H1 (cell line): Measurements from ENCODE around the gene ZNF512. TPM values are rescaled to one million over a fixed set of nuclear protein-coding genes. Genes with fewer than 3 reads are reported as not detected.

ENCODE experiments used
- CTCF ChIA-PET: fragments of 300-600 bp; sonication (Branson Sonifier 250); formaldehyde crosslinking; loops from one replicate; lab custom pipeline; 2021; ENCODE audit not compliant: partially characterized antibody; lab: Charles Lee
- POLR2A ChIA-PET: fragments of 300-600 bp; sonication (Branson Sonifier 250); formaldehyde crosslinking; loops from one replicate; lab custom pipeline; 2021; ENCODE audit warnings: inconsistent platforms; ENCODE audit not compliant: partially characterized antibody; lab: Charles Lee
- DNase-seq, 2 experiments: peaks; one replicate each; pipeline versions ENCODE4 v3.0.0 to v3.0.0-alpha.2; 2010 to 2022; ENCODE audit warnings: low spot score in 2 of 2, low read depth in 1 of 2, mixed read lengths in 1 of 2
- FAIRE-seq: peaks from 2 replicates; lab custom pipeline; 2011; peaks lifted over from hg19 to GRCh38; lab: Jason Lieb, UNC
- H2AFZ ChIP-seq: 2 replicates; pipeline ENCODE4 v1.8.1; 2012; ENCODE audit warnings: low read length, inconsistent platforms
- H2AK5ac ChIP-seq: 2 replicates; pipeline ENCODE4 v1.6.1; 2013; ENCODE audit warnings: low read depth, low read length
- H2BK120ac ChIP-seq: replicated peaks from 2 replicates; pipeline ENCODE3; 2013; ENCODE audit warnings: low read depth, low read length, inconsistent platforms
- H2BK12ac ChIP-seq: 2 replicates; pipeline ENCODE4 v1.6.1; 2013; ENCODE audit warnings: low read depth, low read length
- H2BK15ac ChIP-seq: 2 replicates; pipeline ENCODE4 v1.6.1; 2013; ENCODE audit warnings: low read length
- H2BK20ac ChIP-seq: 2 replicates; pipeline ENCODE4 v1.6.1; 2013; ENCODE audit warnings: low read length
- H2BK5ac ChIP-seq: 2 replicates; pipeline ENCODE4 v1.6.1; 2013; ENCODE audit warnings: low read depth, low read length
- H3K14ac ChIP-seq: 2 replicates; pipeline ENCODE4 v1.6.1; 2013; ENCODE audit warnings: inconsistent platforms; ENCODE audit not compliant: insufficient read length
- H3K18ac ChIP-seq: 2 replicates; pipeline ENCODE4 v1.6.1; 2013; ENCODE audit warnings: low read length; ENCODE audit errors: extremely low read depth
- H3K23ac ChIP-seq: 2 replicates; pipeline ENCODE4 v1.6.1; 2013; ENCODE audit warnings: inconsistent platforms; ENCODE audit not compliant: insufficient read length
- H3K23me2 ChIP-seq: 2 replicates; pipeline ENCODE4 v1.6.1; 2013; ENCODE audit warnings: low read depth, low read length
- H3K27ac ChIP-seq: 2 replicates; pipeline ENCODE4 v1.6.1; 2011; ENCODE audit warnings: low read depth, low read length, inconsistent platforms
- H3K27me3 ChIP-seq, 4 experiments: replicated peaks in 1 of 4; 1 replicate in 1 of 4; 2 replicates in 3 of 4; pipeline versions ENCODE4 v1.6.1 to v1.8.1; 2011 to 2013; ENCODE audit warnings: low read length in 3 of 4, mild to moderate bottlenecking in 3 of 4, inconsistent platforms in 2 of 4, mixed read lengths in 2 of 4, moderate library complexity in 1 of 4; ENCODE audit not compliant: control insufficient read depth in 3 of 4, insufficient read depth in 3 of 4; ENCODE audit errors: extremely low read depth in 1 of 4
- H3K36me3 ChIP-seq, 4 experiments: 2 replicates each; pipeline versions ENCODE4 v1.6.1 to v1.8.1; 2011 to 2013; ENCODE audit warnings: mild to moderate bottlenecking in 4 of 4, low read length in 3 of 4, moderate library complexity in 2 of 4, control low read depth in 1 of 4, inconsistent platforms in 1 of 4; ENCODE audit not compliant: insufficient read depth in 4 of 4, control insufficient read depth in 2 of 4
- H3K4ac ChIP-seq: replicated peaks from 2 replicates; pipeline ENCODE3; 2013; ENCODE audit warnings: low read length, low read depth, mixed read lengths, inconsistent platforms; ENCODE audit not compliant: insufficient read length
- H3K4me1 ChIP-seq, 4 experiments: replicated peaks in 1 of 4; 1 replicate in 1 of 4; 2 replicates in 3 of 4; pipeline versions ENCODE4 v1.6.1 to v1.8.1; 2011 to 2013; ENCODE audit warnings: low read length in 3 of 4, inconsistent platforms in 2 of 4, mixed read lengths in 1 of 4; ENCODE audit not compliant: insufficient read depth in 4 of 4, control insufficient read depth in 3 of 4
- H3K4me2 ChIP-seq, 2 experiments: 2 replicates each; pipeline versions ENCODE4 v1.6.1 to v1.8.1; 2011 to 2013; ENCODE audit warnings: low read depth in 2 of 2, low read length in 2 of 2, control low read depth in 1 of 2, inconsistent platforms in 1 of 2, mild to moderate bottlenecking in 1 of 2; ENCODE audit not compliant: insufficient read depth in 1 of 2
- H3K4me3 ChIP-seq, 4 experiments: fragments of 200-600, 300-600 bp in 1 of 4; sonication (generic), shearing (Covaris generic), sonication (Bioruptor Twin) in 1 of 4; 2 replicates each; pipeline versions ENCODE4 v1.5.1 to v1.8.1; 2011 to 2016; ENCODE audit warnings: low read length in 4 of 4, low read depth in 3 of 4, control low read depth in 2 of 4, inconsistent platforms in 2 of 4, mild to moderate bottlenecking in 2 of 4, mixed read lengths in 1 of 4, moderate library complexity in 1 of 4; ENCODE audit not compliant: insufficient read depth in 2 of 4; ENCODE audit errors: extremely low read depth in 1 of 4
- H3K56ac ChIP-seq: replicated peaks from 2 replicates; pipeline ENCODE3; 2013; ENCODE audit warnings: low read depth, mild to moderate bottlenecking, mixed read lengths, low read length, inconsistent platforms; ENCODE audit not compliant: insufficient read length
- H3K79me1 ChIP-seq: 2 replicates; pipeline ENCODE4 v1.6.1; 2013; ENCODE audit warnings: low read depth, low read length, control low read depth
- H3K79me2 ChIP-seq, 2 experiments: 2 replicates each; pipeline versions ENCODE4 v1.6.1 to v1.8.1; 2012 to 2013; ENCODE audit warnings: low read length in 2 of 2, mild to moderate bottlenecking in 2 of 2, inconsistent platforms in 1 of 2; ENCODE audit not compliant: insufficient read depth in 2 of 2, control insufficient read depth in 1 of 2
- H3K9ac ChIP-seq, 4 experiments: replicated peaks in 1 of 4; 1 replicate in 1 of 4; 2 replicates in 3 of 4; pipeline versions ENCODE4 v1.6.1 to v1.8.1; 2011 to 2013; ENCODE audit warnings: low read depth in 3 of 4, low read length in 3 of 4, control low read depth in 2 of 4, mild to moderate bottlenecking in 2 of 4, moderate library complexity in 2 of 4, inconsistent platforms in 1 of 4; ENCODE audit errors: extremely low read depth in 1 of 4
- H3K9me3 ChIP-seq, 2 experiments: 2 replicates each; pipeline versions ENCODE4 v1.6.1 to v1.8.1; 2012 to 2013; ENCODE audit warnings: mild to moderate bottlenecking in 2 of 2, moderate library complexity in 2 of 2, control low read depth in 1 of 2, inconsistent platforms in 1 of 2, low read depth in 1 of 2, low read length in 1 of 2, mixed read lengths in 1 of 2; ENCODE audit not compliant: insufficient read depth in 2 of 2
- H4K20me1 ChIP-seq, 2 experiments: replicated peaks in 1 of 2; 2 replicates each; pipeline versions ENCODE3 to v1.8.1; 2011 to 2013; ENCODE audit warnings: inconsistent platforms in 2 of 2, low read length in 2 of 2, mild to moderate bottlenecking in 1 of 2; ENCODE audit not compliant: insufficient read depth in 2 of 2, control insufficient read depth in 1 of 2
- H4K5ac ChIP-seq: 2 replicates; pipeline ENCODE4 v1.6.1; 2013; ENCODE audit warnings: low read length, low read depth, mixed read lengths, inconsistent platforms; ENCODE audit not compliant: insufficient read length
- H4K8ac ChIP-seq: 2 replicates; pipeline ENCODE4 v1.8.0; 2013; ENCODE audit warnings: mild to moderate bottlenecking, moderate library complexity, low read length, inconsistent platforms; ENCODE audit not compliant: insufficient read depth; ENCODE audit errors: extremely low read depth
- H4K91ac ChIP-seq: replicated peaks from 2 replicates; pipeline ENCODE3; 2013; ENCODE audit warnings: low read length, mixed read lengths, inconsistent platforms; ENCODE audit not compliant: insufficient read length
- BACH1 ChIP-seq: IDR thresholded peaks from 2 replicates; pipeline ENCODE4 v1.6.1; 2012; ENCODE audit warnings: low read length, improper control_type of control experiment
- KDM4A ChIP-seq: IDR thresholded peaks from one replicate; pipeline ENCODE4 v1.7.1; 2012; ENCODE audit warnings: low read depth, mild to moderate bottlenecking, moderate library complexity, low read length, inconsistent platforms; ENCODE audit not compliant: severe bottlenecking
- RXRA ChIP-seq: IDR thresholded peaks from 2 replicates; pipeline ENCODE4 v1.6.1; 2011; ENCODE audit warnings: low read depth, mild to moderate bottlenecking, low read length, moderate library complexity; ENCODE audit not compliant: insufficient read depth
- SP4 ChIP-seq: IDR thresholded peaks from 2 replicates; pipeline ENCODE4 v1.6.1; 2012; ENCODE audit warnings: low read length, inconsistent platforms
- TAF1 ChIP-seq: IDR thresholded peaks from 2 replicates; pipeline ENCODE4 v1.6.1; 2011; ENCODE audit warnings: mild to moderate bottlenecking, low read depth, low read length
- TEAD4 ChIP-seq: IDR thresholded peaks from 2 replicates; pipeline ENCODE4 v1.6.1; 2012; ENCODE audit warnings: low read depth, low read length, inconsistent platforms, mixed read lengths
- YY1 ChIP-seq: IDR thresholded peaks from 2 replicates; pipeline ENCODE4 v1.6.1; 2011; ENCODE audit warnings: low read depth, mild to moderate bottlenecking, low read length
- WGBS, 2 experiments: shearing (Covaris generic) in 1 of 2; methylation state at CpG; one replicate each; pipeline versions ENCODE4 v1.1.6 to v1.1.7; 2013 to 2015; ENCODE audit warnings: low lambda C conversion rate in 2 of 2, mixed read lengths in 2 of 2, inconsistent platforms in 1 of 2, low coverage in 1 of 2, missing lambda C conversion rate in 1 of 2; ENCODE audit not compliant: insufficient replicate concordance in 2 of 2, insufficient coverage in 1 of 2, insufficient read length in 1 of 2; ENCODE audit errors: extremely low coverage in 1 of 2, missing lambda C conversion rate in 1 of 2; 5-methylcytosine and 5-hydroxymethylcytosine counted together
- polyA plus RNA-seq, 7 experiments: library from polyadenylated mRNA; depleted of rRNA in 3 of 7; stranded (reverse) in 5 of 7; unstranded in 2 of 7; fragments of >200 nt in 5 of 7; fragments of 200-250 nt in 2 of 7; gene quantifications; 1 replicate in 5 of 7; 2 replicates in 1 of 7; 4 replicates in 1 of 7; pipeline versions ENCODE4 v1.2.1 to v1.2.3, GENCODE V29; 2011 to 2013; ENCODE audit warnings: missing spikeins in 2 of 7, mixed read lengths in 2 of 7
- total RNA-seq: library from RNA; stranded (reverse); fragmentation: NEBNext Ultra II Directional; extraction: Animal tissue kit (Norgen Biotek cat#: 25700); gene quantifications from 2 replicates; pipeline ENCODE4 v1.2.1, GENCODE V29; 2021
- TF ChIP-seq, protein P1 (sequence below): IDR thresholded peaks from 2 replicates; pipeline ENCODE4 v1.6.1; 2011; ENCODE audit warnings: low read length, improper control_type of control experiment
- TF ChIP-seq, protein P2 (sequence below), 3 experiments: IDR thresholded peaks; 1 replicate in 2 of 3; 2 replicates in 1 of 3; pipeline versions ENCODE4 v1.5.1 to v1.6.1; 2011; ENCODE audit warnings: low read length in 3 of 3, mild to moderate bottlenecking in 3 of 3, inconsistent platforms in 2 of 3, low read depth in 1 of 3, moderate library complexity in 1 of 3; ENCODE audit not compliant: insufficient read depth in 1 of 3; ENCODE audit errors: control extremely low read depth in 1 of 3

Gene ZNF512
- total and polyA plus RNA-seq, 2 of the 8 experiments (the other 6 are each of a cell fraction or from before 2014, with no cell fraction given) = 17.6 to 37.9 TPM

DNA sequence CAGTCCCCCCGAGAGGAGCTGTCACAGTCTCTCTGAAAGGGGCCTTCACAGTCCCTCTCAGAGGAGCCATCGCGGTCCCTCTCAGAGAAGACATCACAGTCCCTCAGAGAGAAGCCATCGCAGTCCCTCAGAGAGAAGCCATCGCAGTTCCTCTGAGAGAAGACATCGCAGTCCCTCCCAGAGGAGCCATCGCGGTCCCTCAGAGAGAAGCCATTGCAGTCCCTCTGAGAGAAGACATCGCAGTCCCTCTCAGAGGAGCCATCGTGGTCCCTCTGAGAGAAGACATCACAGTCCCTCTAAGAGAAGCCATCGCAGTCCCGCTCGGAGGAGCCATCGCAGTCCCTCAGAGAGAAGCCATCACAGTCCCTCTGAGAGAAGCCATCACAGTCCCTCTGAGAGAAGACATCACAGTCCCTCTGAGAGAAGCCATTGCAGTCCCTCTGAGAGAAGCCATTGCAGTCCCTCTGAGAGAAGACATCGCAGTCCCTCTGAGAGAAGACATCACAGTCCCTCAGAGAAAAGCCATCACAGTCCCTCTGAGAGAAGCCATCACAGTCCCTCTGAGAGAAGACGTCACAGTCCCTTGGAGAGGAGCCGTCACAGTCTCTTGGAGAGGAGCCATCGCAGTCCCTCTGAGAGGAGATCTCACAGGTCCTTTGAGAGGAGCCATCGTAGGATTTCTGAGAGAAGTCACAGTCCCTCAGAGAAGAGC, 1.3 kb upstream of the ZNF512 start:
- no peak overlapping the region for H2BK15ac ChIP-seq
- H3K27ac ChIP-seq = no peak overlapping the region
- no peak overlapping the region for H2BK20ac ChIP-seq
- ChIA-PET CTCF (no interaction called here), POLR2A (interaction anchor here (1.0 kb wide), 1 partner anchor 55 kb away, joined by 3 read pairs; no protein-coding TSS in a partner anchor)
- no peak overlapping the region for H3K18ac ChIP-seq
- no peaks in the 10 kb centered on the region for H3K36me3 ChIP-seq
- no peak overlapping the region for H2AK5ac ChIP-seq
- FAIRE-seq = no peak
- H3K23me2 ChIP-seq = peaks cover 5% of the 10 kb centered on the region; the same call in 1 of the 2 replicates
- H3K4ac ChIP-seq = no peak overlapping the region
- H3K14ac ChIP-seq = no peak overlapping the region
- H3K27me3 ChIP-seq = peaks cover 0 to 3% (median 0%) of the 10 kb centered on the region in 4 experiments; a peak in 4 of 7 replicates
- H4K91ac ChIP-seq = no peak overlapping the region
- H3K4me2 ChIP-seq = no peak overlapping the region; a peak in 1 of 4 replicates
- H3K79me1 ChIP-seq = 0 out of 2 replicates have a peak, but pooled peaks cover 1% of the 10 kb centered on the region
- no peak overlapping the region; the same call in 1 of the 2 replicates for H2BK5ac ChIP-seq
- H3K4me3 ChIP-seq = no peak overlapping the region
- no peak overlapping the region for H3K9ac ChIP-seq
- no peaks in the 10 kb centered on the region; a peak in 2 of 7 replicates for H3K4me1 ChIP-seq
- no peak for DNase-seq
- no peak overlapping the region for H4K5ac ChIP-seq
- H2BK12ac ChIP-seq = no peak overlapping the region
- peaks cover 22 to 36% of the 10 kb centered on the region in 2 experiments for H3K79me2 ChIP-seq
- WGBS, 2 experiments = 91% methylated on average over 19 of the region's 19 CpGs; no CpG with 5 or more reads in 1 of the 2 experiments
- no peak overlapping the region for H2AFZ ChIP-seq
- no peak overlapping the region for H3K56ac ChIP-seq
- peaks cover 2 to 3% of the 10 kb centered on the region in 2 experiments for H4K20me1 ChIP-seq
- H2BK120ac ChIP-seq = no peak overlapping the region
- no peak overlapping the region for H4K8ac ChIP-seq
- peaks cover 5 to 13% of the 10 kb centered on the region in 2 experiments; a peak in 1 of 4 replicates for H3K9me3 ChIP-seq
- no peak overlapping the region for H3K23ac ChIP-seq
- TF ChIP-seq SP4 (no peak), YY1 (no peak), TAF1 (no peak), BACH1 (no peak), KDM4A (no peak), TEAD4 (no peak), RXRA (no peak)
- TF ChIP-seq, protein P1, sequence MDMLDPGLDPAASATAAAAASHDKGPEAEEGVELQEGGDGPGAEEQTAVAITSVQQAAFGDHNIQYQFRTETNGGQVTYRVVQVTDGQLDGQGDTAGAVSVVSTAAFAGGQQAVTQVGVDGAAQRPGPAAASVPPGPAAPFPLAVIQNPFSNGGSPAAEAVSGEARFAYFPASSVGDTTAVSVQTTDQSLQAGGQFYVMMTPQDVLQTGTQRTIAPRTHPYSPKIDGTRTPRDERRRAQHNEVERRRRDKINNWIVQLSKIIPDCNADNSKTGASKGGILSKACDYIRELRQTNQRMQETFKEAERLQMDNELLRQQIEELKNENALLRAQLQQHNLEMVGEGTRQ = no peak
- TF ChIP-seq, protein P2, sequence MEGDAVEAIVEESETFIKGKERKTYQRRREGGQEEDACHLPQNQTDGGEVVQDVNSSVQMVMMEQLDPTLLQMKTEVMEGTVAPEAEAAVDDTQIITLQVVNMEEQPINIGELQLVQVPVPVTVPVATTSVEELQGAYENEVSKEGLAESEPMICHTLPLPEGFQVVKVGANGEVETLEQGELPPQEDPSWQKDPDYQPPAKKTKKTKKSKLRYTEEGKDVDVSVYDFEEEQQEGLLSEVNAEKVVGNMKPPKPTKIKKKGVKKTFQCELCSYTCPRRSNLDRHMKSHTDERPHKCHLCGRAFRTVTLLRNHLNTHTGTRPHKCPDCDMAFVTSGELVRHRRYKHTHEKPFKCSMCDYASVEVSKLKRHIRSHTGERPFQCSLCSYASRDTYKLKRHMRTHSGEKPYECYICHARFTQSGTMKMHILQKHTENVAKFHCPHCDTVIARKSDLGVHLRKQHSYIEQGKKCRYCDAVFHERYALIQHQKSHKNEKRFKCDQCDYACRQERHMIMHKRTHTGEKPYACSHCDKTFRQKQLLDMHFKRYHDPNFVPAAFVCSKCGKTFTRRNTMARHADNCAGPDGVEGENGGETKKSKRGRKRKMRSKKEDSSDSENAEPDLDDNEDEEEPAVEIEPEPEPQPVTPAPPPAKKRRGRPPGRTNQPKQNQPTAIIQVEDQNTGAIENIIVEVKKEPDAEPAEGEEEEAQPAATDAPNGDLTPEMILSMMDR (IDR thresholded peaks at IDR 0.05; ENCODE audit: control extremely low read depth in 1 of 3, insufficient read depth in 1 of 3, low read depth in 1 of 3, low read length in 3 of 3) = no peak
